Psoas muscle (tissue), 8 donors: Measurements from ENCODE around the gene ULK4. TPM values are rescaled to one million over a fixed set of nuclear protein-coding genes. Genes with fewer than 3 reads are reported as not detected.

Source experiments
- ATAC-seq, 4 donors: fragments of 200-7000 bp; cut with Tn5 transposase; one replicate each; pipeline ENCODE4 v1.9.1; 2020; ENCODE audit warnings: moderate library complexity in 3 of 4, mild to moderate bottlenecking in 2 of 4
- DNase-seq, 2 donors: peaks; one replicate each; pipeline ENCODE4 v3.0.0-alpha.2; 2020
- H3K27ac ChIP-seq: fragments of 200-600 bp; one replicate; pipeline ENCODE4 v1.8.0; 2022
- H3K27me3 ChIP-seq, 3 donors: fragments of 200-600 bp in 1 of 3; one replicate each; pipeline versions ENCODE4 v1.6.1 to v1.8.0; 2013 to 2022; ENCODE audit warnings: low read length in 2 of 3, mild to moderate bottlenecking in 2 of 3, moderate library complexity in 1 of 3; ENCODE audit not compliant: insufficient read depth in 3 of 3
- H3K36me3 ChIP-seq, 2 donors: fragments of 200-600 bp in 1 of 2; one replicate each; pipeline versions ENCODE4 v1.6.1 to v1.8.0; 2013 to 2022; ENCODE audit warnings: low read depth in 1 of 2, mild to moderate bottlenecking in 1 of 2, moderate library complexity in 1 of 2; ENCODE audit not compliant: insufficient read depth in 1 of 2
- H3K4me1 ChIP-seq: fragments of 200-600 bp; one replicate; pipeline ENCODE4 v1.8.0; 2022
- H3K4me3 ChIP-seq: fragments of 200-600 bp; one replicate; pipeline ENCODE4 v1.8.0; 2022; ENCODE audit warnings: mild to moderate bottlenecking
- H3K9me3 ChIP-seq: fragments of 200-600 bp; one replicate; pipeline ENCODE4 v1.8.0; 2022
- CTCF ChIP-seq: fragments of 200-600 bp; IDR thresholded peaks from one replicate; pipeline ENCODE4 v1.8.0; 2022; ENCODE audit warnings: antibody characterized with exemption
- WGBS, 3 donors: extraction: QIAGEN DNeasy Blood & Tissue Kit; methylation state at CpG; one replicate each; pipeline versions ENCODE4 v1.1.6 to v1.1.7; 2013; 5-methylcytosine and 5-hydroxymethylcytosine counted together
- intact Hi-C, 2 donors: fragments of 100-400 bp; cut with DNase I; formaldehyde crosslinking; loops; one replicate each; pipeline versions ENCODE4 v1.11.0 to v1.14.2; 2022
- polyA plus RNA-seq, 3 donors: library from polyadenylated mRNA; stranded (reverse); fragments of 200-250 nt; gene quantifications; one replicate each; pipeline ENCODE4 v1.2.3, GENCODE V29; 2013
- total RNA-seq, 4 donors: library from RNA; stranded (reverse); fragmentation: NEBNext Ultra II Directional in 2 of 4; extraction: Animal tissue kit (Norgen Biotek cat#: 25700) in 2 of 4; gene quantifications; one replicate each; pipeline versions ENCODE4 v1.2.1 to v1.2.4, GENCODE V29; 2021 to 2023
- donor health status: healthy with polysubstance abuse.
- donor health status: DM: no; HTN: no; CAD: no; lungs with moderate emphysema.
- donor health status: Bipolar disorder and iron deficiency.
- donor health status: healthy.
- donor health status: DM: yes; HTN: yes; CAD: no.
- donor health status: DM: no; HTN: no; CAD: no.
- donor health status: DM: no; HTN: no; CAD: no.
- donor health status: DM: yes; HTN: yes; CAD: no.

The ULK4 gene
- total and polyA plus RNA-seq, 7 donors: 0.61 to 3.2 (median 1.0) TPM

DNA sequence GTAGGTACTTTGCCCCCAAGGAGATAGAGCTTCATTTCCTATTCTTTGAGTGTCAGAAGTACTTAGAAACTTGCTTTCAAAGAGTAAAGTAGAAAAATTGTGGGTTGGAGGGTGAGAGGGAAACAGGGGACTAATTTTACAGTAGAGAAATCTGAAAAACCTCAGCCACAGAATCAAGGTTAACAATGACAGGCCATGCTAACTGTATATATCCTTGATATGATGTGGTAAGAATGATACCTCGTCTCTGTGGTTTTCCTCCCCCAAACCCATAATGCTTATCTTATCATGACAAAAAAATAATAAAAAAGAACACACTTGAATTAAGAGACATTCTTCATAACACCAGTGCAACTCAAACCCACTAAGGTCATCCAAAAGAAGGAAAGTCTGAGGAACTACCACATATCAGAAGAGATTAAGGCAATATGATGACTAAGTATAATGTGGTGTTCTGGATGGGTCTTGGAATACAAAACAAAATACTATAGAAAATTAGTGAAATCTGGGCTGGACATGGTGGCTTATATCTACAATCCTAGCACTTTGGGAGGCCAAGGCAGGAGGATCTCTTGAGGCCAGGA is 360.4 kb downstream of the ULK4 start:
- 60 to 73% (median 63%) methylated on average over 1 of the region's 1 CpG for WGBS, 3 donors
- ATAC-seq (no peak), DNase-seq (no peak)
- Histone ChIP-seq H3K4me3 (no peak overlapping the region), H3K36me3 (no peaks in the 10 kb centered on the region), H3K9me3 (no peaks in the 10 kb centered on the region), H3K4me1 (no peaks in the 10 kb centered on the region), H3K27me3 (no peaks in the 10 kb centered on the region), H3K27ac (no peak overlapping the region)
- intact Hi-C loops: loop anchor here in 1 of 2 donors (5.0 kb wide), 1 partner anchor 1316 kb away; no protein-coding TSS in a partner anchor
- TF ChIP-seq CTCF: no peak

- Histone ChIP-seq H3K4me1 (no peaks in the 10 kb centered on the region), H3K27me3 (no peaks in the 10 kb centered on the region), H3K9me3 (no peaks in the 10 kb centered on the region), H3K4me3 (no peak overlapping the region), H3K27ac (no peak overlapping the region), H3K36me3 (no peaks in the 10 kb centered on the region)
- intact Hi-C loops: loop anchor here in 1 of 2 donors (5.0 kb wide), 1 partner anchor 1317 kb away; no protein-coding TSS in a partner anchor
- no peak for TF ChIP-seq CTCF
- no peak for DNase-seq
- 38 to 42% (median 39%) methylated on average over 2 of the region's 2 CpGs for WGBS, 3 donors
- no peak for ATAC-seq
Measured at GRCh38 chr3:41600616-41601015, 361.3 kb downstream of the ULK4 start.

- Histone ChIP-seq H3K4me1 (no peaks in the 10 kb centered on the region), H3K27me3 (no peaks in the 10 kb centered on the region), H3K4me3 (no peak overlapping the region), H3K36me3 (no peaks in the 10 kb centered on the region), H3K9me3 (no peaks in the 10 kb centered on the region), H3K27ac (no peak overlapping the region)
- no peak for TF ChIP-seq CTCF
- DNase-seq (no peak), ATAC-seq (no peak)
- WGBS, 3 donors: 46 to 61% (median 54%) methylated on average over 1 of the region's 1 CpG
- intact Hi-C loops: no loop called here
Measured at GRCh38 chr3:41599127-41599484, 362.8 kb downstream of the ULK4 start.

DNA sequence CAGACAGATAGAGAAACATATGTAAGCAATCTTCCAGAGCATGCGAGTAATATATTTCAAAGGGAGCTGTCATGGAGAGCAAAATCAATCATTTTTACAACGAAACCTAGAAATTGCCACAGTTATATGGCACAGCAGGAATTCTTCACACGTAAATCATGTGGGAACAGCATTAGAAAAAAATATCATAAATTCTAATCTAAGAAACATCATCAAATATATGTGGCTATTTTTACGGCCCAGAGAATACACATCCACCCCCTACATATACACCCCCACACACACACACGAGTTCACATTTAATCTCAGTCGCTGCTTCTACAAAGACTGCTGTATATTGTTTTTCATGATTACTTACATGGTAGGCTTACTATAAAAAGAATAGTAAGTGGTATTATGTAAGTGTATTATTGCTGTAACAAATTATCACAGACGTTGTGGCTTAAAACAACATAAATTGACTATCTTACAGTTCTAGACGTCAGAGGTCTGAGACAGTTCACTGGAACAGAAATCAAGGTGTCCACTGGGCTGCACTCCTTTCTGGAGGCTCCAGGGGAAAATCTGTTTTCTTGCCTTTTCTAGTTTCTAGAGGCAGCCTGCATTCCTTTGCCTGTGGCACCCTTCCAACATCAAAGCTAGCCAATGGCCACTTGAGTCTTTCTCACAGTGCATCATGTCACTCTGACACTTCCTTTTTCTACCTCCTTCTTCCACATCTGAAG is 363.3 kb downstream of the ULK4 start:
- H3K27ac ChIP-seq: no peak overlapping the region

More for the DNA sequence above, 363.3 kb downstream of the ULK4 start:
- no peaks in the 10 kb centered on the region for H3K27me3 ChIP-seq
- no peak overlapping the region for H3K4me3 ChIP-seq
- intact Hi-C loops: no loop called here
- ATAC-seq: no peak
- WGBS, 3 donors: 54 to 62% (median 55%) methylated on average over 8 of the region's 8 CpGs
- no peaks in the 10 kb centered on the region for H3K4me1 ChIP-seq
- DNase-seq: no peak
- TF ChIP-seq CTCF: no peak
- H3K36me3 ChIP-seq: no peaks in the 10 kb centered on the region
- H3K9me3 ChIP-seq: no peaks in the 10 kb centered on the region
